T-helper 1 cell treated with Interleukin-12 subunit alpha and Interleukin-12 subunit beta and Interleukin-4 antibody, amounts not matched to agents 30 μg/mL and 1 μg/mL, for 36 hours (primary cell): Measurements from ENCODE around the gene HAVCR2.

Source experiments
- H3K27ac Mint-ChIP-seq: one replicate; pipeline ENCODE4 v1.8.0; 2021; ENCODE audit warnings: mild to moderate bottlenecking, mixed read lengths
- H3K27me3 Mint-ChIP-seq: one replicate; pipeline ENCODE4 v1.8.0; 2021; ENCODE audit warnings: low read depth, mixed read lengths
- H3K36me3 Mint-ChIP-seq: one replicate; pipeline ENCODE4 v1.8.0; 2021; ENCODE audit warnings: low read depth, mixed read lengths
- H3K4me1 Mint-ChIP-seq: one replicate; pipeline ENCODE4 v1.8.0; 2021; ENCODE audit warnings: low read depth, mixed read lengths
- H3K4me3 Mint-ChIP-seq: one replicate; pipeline ENCODE4 v1.8.0; 2021; ENCODE audit warnings: mild to moderate bottlenecking, moderate library complexity, mixed read lengths
- H3K9me3 Mint-ChIP-seq: one replicate; pipeline ENCODE4 v1.8.0; 2021; ENCODE audit warnings: mixed read lengths

Gene HAVCR2

DNA sequence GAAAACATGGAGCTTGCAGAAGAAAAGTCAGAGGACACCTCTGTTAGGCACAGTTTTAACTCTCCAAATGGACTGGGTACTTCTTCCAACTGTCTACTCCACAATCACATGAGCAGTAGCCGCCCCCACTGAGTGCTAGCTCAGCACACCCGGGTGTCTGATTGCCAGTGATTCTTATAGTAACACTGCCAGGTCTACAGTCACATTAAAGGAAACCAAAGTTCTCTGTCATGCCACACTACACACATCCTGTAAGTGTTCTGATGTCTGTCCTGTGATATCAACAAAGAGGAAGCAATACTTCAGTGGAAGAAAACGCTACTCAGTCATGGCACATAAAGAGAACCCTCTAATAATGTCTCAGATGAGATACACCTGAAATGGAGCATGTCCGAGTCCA, at the start of gene HAVCR2:
HAVCR2 (minus strand) TSS at position 69 of the 400 bp plus-strand sequence; CDS start at position 8, 61 bp downstream.
- Mint-ChIP-seq H3K4me1 (peaks cover 55% of the 10 kb centered on the region), H3K4me3 (peak within 1 kb of the TSS; percentile 93), H3K36me3 (peaks cover 45% of the 10 kb centered on the region), H3K9me3 (no peaks in the 10 kb centered on the region), H3K27me3 (no peaks in the 10 kb centered on the region), H3K27ac (peak within 1 kb of the TSS; percentile 97)

- Mint-ChIP-seq H3K27ac (no peak overlapping the region), H3K36me3 (peaks cover 7% of the 10 kb centered on the region), H3K4me3 (no peak overlapping the region), H3K9me3 (no peaks in the 10 kb centered on the region), H3K4me1 (peaks cover 54% of the 10 kb centered on the region), H3K27me3 (no peaks in the 10 kb centered on the region)
Measured at GRCh38 chr5:157157293-157157891, 48.5 kb upstream of the HAVCR2 start.

DNA sequence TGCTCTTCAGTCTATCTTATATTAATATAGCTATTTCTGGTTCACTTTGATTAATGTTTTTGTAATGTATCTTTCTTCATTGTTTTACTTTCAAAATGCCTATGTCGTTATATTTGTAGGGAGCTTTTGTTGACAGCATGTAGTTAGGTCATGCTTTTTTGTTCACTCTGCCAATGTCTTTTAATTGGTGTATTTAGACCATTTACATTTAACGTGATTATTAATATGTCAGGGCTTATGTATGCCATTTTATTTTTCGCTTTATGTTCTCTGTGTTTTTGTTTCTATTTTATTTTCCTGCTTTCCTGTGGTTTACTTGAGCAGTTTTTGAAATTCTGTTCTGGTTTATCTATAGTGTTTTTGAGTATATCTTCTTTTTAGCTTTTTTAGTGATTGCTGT, 46.5 kb upstream of the HAVCR2 start:
- Mint-ChIP-seq H3K4me1 (peaks cover 57% of the 10 kb centered on the region), H3K9me3 (no peaks in the 10 kb centered on the region), H3K27ac (peak overlapping the region; percentile 94)

GRCh38 chr5:157150995-157151394, 42.2 kb upstream of the HAVCR2 start:
- Mint-ChIP-seq H3K4me1 (peaks cover 47% of the 10 kb centered on the region), H3K9me3 (no peaks in the 10 kb centered on the region), H3K27ac (no peak overlapping the region)

More for the DNA sequence above, 46.5 kb upstream of the HAVCR2 start:
- Mint-ChIP-seq H3K27me3 (no peaks in the 10 kb centered on the region), H3K36me3 (peaks cover 7% of the 10 kb centered on the region), H3K4me3 (peak overlapping the region; percentile 77)

GRCh38 chr5:157148734-157149615, 40.1 kb upstream of the HAVCR2 start:
- no peaks in the 10 kb centered on the region for H3K27me3 Mint-ChIP-seq
- H3K27ac Mint-ChIP-seq = peak overlapping the region; percentile 57
- no peak overlapping the region for H3K4me3 Mint-ChIP-seq
- no peaks in the 10 kb centered on the region for H3K9me3 Mint-ChIP-seq
- no peaks in the 10 kb centered on the region for H3K36me3 Mint-ChIP-seq
- peaks cover 32% of the 10 kb centered on the region for H3K4me1 Mint-ChIP-seq

More at GRCh38 chr5:157150995-157151394, 42.2 kb upstream of the HAVCR2 start:
- Mint-ChIP-seq H3K36me3 (no peaks in the 10 kb centered on the region), H3K27me3 (no peaks in the 10 kb centered on the region), H3K4me3 (no peak overlapping the region)

GRCh38 chr5:157143127-157143971, 34.5 kb upstream of the HAVCR2 start:
- peak overlapping the region; percentile 99 for H3K27ac Mint-ChIP-seq
- H3K9me3 Mint-ChIP-seq = no peaks in the 10 kb centered on the region
- H3K4me1 Mint-ChIP-seq = peaks cover 35% of the 10 kb centered on the region
- H3K36me3 Mint-ChIP-seq = peaks cover 24% of the 10 kb centered on the region
- H3K27me3 Mint-ChIP-seq = no peaks in the 10 kb centered on the region
- H3K4me3 Mint-ChIP-seq = peak overlapping the region; percentile 95

DNA sequence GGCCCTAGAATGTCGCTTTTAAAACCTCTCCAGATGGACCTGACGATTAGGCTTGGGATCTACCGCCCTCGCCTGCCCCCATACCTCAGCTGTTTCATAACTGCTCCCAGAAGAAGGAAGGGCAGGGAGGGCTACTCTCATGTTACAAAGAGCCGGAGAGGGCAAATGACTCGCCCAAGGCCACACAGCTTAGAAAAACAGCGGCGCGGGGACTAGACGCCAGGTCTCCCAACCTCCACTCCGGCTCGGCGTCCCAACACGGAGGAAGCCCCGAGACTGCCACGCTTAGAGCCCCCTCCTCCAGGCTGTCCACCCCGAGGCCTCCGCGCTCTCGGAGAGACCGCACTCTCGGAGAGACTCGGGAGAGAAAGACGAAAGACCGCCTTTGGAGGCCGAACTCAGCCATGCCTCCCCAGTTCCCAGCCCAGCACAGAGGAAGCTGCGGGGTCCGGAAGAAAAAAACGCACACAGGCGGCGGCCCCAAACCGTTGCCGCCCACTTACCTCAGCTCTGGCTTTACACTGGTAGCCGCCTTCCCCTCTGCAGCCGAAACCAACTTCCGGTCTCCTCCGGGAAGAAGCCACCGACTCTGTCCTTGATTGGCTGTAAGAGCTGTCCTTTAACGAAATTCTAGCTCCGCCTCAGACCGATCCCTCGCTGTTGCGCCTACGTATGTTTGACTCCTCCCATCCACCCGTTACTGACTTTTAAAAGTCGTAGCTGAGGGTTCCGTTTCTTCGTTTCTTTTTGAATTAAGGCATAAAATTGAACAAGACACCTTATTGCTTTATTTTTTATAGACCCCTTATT, 33.7 kb upstream of the HAVCR2 start, which contains the start of gene MED7:
MED7 (minus strand) TSS at position 549 of the 810 bp plus-strand sequence. CDS start 3,434 bp downstream, outside the sequence.
- Mint-ChIP-seq H3K4me3 (peak within 1 kb of the TSS; percentile 95), H3K4me1 (peaks cover 31% of the 10 kb centered on the region), H3K9me3 (no peaks in the 10 kb centered on the region), H3K36me3 (peaks cover 31% of the 10 kb centered on the region), H3K27me3 (no peaks in the 10 kb centered on the region), H3K27ac (peak within 1 kb of the TSS; percentile 99)

- no peaks in the 10 kb centered on the region for H3K9me3 Mint-ChIP-seq
- no peak overlapping the region for H3K4me3 Mint-ChIP-seq
- no peaks in the 10 kb centered on the region for H3K27me3 Mint-ChIP-seq
- peaks cover 51% of the 10 kb centered on the region for H3K36me3 Mint-ChIP-seq
- peaks cover 38% of the 10 kb centered on the region for H3K4me1 Mint-ChIP-seq
- no peak overlapping the region for H3K27ac Mint-ChIP-seq
Measured at GRCh38 chr5:157137691-157138090, 28.8 kb upstream of the HAVCR2 start.

GRCh38 chr5:157132281-157132612, 23.4 kb upstream of the HAVCR2 start:
- no peak overlapping the region for H3K27ac Mint-ChIP-seq
- no peaks in the 10 kb centered on the region for H3K27me3 Mint-ChIP-seq
- no peaks in the 10 kb centered on the region for H3K9me3 Mint-ChIP-seq
- H3K4me1 Mint-ChIP-seq = peaks cover 30% of the 10 kb centered on the region
- no peak overlapping the region for H3K4me3 Mint-ChIP-seq
- peaks cover 18% of the 10 kb centered on the region for H3K36me3 Mint-ChIP-seq

DNA sequence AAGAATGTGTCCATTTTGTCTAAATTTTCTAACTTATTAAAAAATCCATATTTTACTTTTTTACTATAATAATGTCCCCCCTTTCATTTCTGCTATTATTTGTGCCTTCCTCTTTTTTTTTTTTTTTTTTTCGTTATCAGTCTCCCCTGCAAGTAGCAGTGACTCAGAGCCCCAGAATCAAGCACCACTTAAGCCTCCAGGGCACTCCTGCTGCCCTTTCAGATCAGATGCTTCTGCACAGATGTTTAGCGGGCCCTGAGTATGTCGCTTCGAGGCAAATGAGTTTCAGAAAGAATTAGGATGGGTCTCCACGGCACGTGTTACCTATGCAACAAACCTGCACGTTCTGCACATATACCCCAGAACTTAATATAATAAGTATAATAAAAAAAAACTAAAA, 22.1 kb upstream of the HAVCR2 start:
- H3K9me3 Mint-ChIP-seq = peaks cover 3% of the 10 kb centered on the region
- H3K27ac Mint-ChIP-seq = no peak overlapping the region
- no peak overlapping the region for H3K4me3 Mint-ChIP-seq
- peaks cover 11% of the 10 kb centered on the region for H3K36me3 Mint-ChIP-seq
- H3K4me1 Mint-ChIP-seq = peaks cover 28% of the 10 kb centered on the region
- H3K27me3 Mint-ChIP-seq = no peaks in the 10 kb centered on the region

GRCh38 chr5:157121709-157122108, 12.9 kb upstream of the HAVCR2 start:
- peaks cover 42% of the 10 kb centered on the region for H3K36me3 Mint-ChIP-seq
- peaks cover 38% of the 10 kb centered on the region for H3K9me3 Mint-ChIP-seq
- H3K4me3 Mint-ChIP-seq = no peak overlapping the region
- peaks cover 5% of the 10 kb centered on the region for H3K4me1 Mint-ChIP-seq
- H3K27me3 Mint-ChIP-seq = no peaks in the 10 kb centered on the region
- H3K27ac Mint-ChIP-seq = no peak overlapping the region

DNA sequence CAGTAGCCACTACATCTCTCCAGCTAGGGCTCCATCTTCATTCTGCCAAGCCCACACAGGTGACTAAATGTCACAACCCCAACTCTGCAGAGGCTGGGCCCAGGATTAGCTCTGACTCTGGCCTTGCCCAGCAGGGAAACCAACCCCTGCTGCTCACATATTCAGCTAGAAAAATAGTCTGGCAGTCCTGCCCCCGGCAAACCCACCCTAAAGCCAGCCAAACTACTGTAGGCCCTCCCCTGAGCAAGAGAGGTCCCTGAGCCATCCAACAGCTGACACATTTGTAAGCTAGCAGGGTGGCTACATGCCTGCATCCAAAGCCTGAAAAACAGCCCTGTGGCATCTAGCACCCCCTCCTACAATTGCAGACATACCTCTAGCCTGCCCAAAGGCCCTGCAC, 11.3 kb upstream of the HAVCR2 start:
- Mint-ChIP-seq H3K4me3 (no peak overlapping the region), H3K27ac (no peak overlapping the region), H3K4me1 (peaks cover 14% of the 10 kb centered on the region), H3K27me3 (no peaks in the 10 kb centered on the region), H3K36me3 (peaks cover 35% of the 10 kb centered on the region), H3K9me3 (peaks cover 31% of the 10 kb centered on the region)

DNA sequence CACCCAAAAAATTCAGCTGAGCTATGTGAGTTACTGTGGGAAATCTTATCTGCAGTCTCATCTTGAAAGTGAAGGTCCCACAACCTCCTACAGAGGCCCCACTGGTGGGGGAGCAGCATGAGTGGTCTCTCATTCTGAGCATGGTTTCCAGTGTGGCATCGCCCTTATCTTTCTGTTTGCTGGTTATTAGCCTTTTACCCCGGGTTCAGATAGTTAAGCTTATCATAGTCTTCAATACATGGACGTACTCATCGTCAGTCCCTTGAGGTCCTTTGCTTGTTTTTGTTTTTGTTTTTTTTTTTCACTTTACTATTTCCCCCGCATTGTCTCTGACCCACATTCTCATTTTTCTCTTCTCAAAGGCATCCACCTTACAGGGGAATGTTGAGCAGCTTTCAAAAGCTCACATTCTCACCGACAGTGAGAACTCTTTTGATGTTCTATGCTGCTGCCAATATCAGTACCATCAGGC, 7.7 kb upstream of the HAVCR2 start:
- Mint-ChIP-seq H3K36me3 (peaks cover 16% of the 10 kb centered on the region), H3K4me1 (peaks cover 30% of the 10 kb centered on the region), H3K27me3 (no peaks in the 10 kb centered on the region), H3K27ac (peak overlapping the region; percentile 60), H3K9me3 (peaks cover 11% of the 10 kb centered on the region), H3K4me3 (peak overlapping the region; percentile 24)
